HFF-Myc (cell line): Measurements from ENCODE around the gene LCN1.

ENCODE experiments used
- DNase-seq: peaks from one replicate; pipeline ENCODE4 v3.0.0-alpha.2; 2011; ENCODE audit warnings: low read depth; ENCODE audit errors: extremely low read depth
- H3K4me3 ChIP-seq: replicated peaks from 2 replicates; pipeline ENCODE4 v1.5.1; 2011; ENCODE audit warnings: low read depth, mild to moderate bottlenecking, control low read depth, low read length
- CTCF ChIP-seq: IDR thresholded peaks from 2 replicates; pipeline ENCODE4 v1.5.1; 2012; ENCODE audit warnings: mild to moderate bottlenecking, low read depth, low read length, control low read depth; ENCODE audit errors: missing control alignments

LCN1 gene

GRCh38 chr9:135505406-135506187 lies 15.6 kb upstream of the LCN1 start:
- H3K4me3 ChIP-seq, result no peak overlapping the region
- DNase-seq, result no peak
- TF ChIP-seq CTCF, result no peak

- TF ChIP-seq CTCF, result no peak
- H3K4me3 ChIP-seq, result no peak overlapping the region
- no peak for DNase-seq
Observed at GRCh38 chr9:135506327-135507103, 14.7 kb upstream of the LCN1 start.

- TF ChIP-seq CTCF, result no peak
- H3K4me3 ChIP-seq, result no peak overlapping the region
- no peak for DNase-seq
Observed at GRCh38 chr9:135507104-135508035, 13.9 kb upstream of the LCN1 start.

- no peak for DNase-seq
- TF ChIP-seq CTCF, result no peak
- no peak overlapping the region for H3K4me3 ChIP-seq
Observed at GRCh38 chr9:135508211-135508820, 12.9 kb upstream of the LCN1 start.

- no peak for TF ChIP-seq CTCF
- no peak for DNase-seq
- no peak overlapping the region for H3K4me3 ChIP-seq
Observed at GRCh38 chr9:135509458-135509857, 11.8 kb upstream of the LCN1 start.

GRCh38 chr9:135512241-135512603 lies 9.0 kb upstream of the LCN1 start:
- no peak for DNase-seq
- no peak for TF ChIP-seq CTCF
- H3K4me3 ChIP-seq, result no peak overlapping the region
